Left ventricle myocardium inferior (tissue), 1 donor: ENCODE measurements around the gene PRRT1. TPM values are rescaled to one million over a fixed set of nuclear protein-coding genes. Genes with fewer than 3 reads are reported as not detected.

ENCODE experiments used
- DNase-seq: peaks from one replicate; pipeline ENCODE4 v3.0.0-alpha.2; 2020
- H3K27ac ChIP-seq: fragments of 200-600 bp; replicated peaks from 2 replicates; pipeline ENCODE4 v1.8.0; 2021
- H3K27me3 ChIP-seq: fragments of 200-600 bp; 2 replicates; pipeline ENCODE4 v1.8.0; 2021; ENCODE audit warnings: low read depth
- H3K36me3 ChIP-seq: fragments of 200-600 bp; 2 replicates; pipeline ENCODE4 v1.8.0; 2021
- H3K4me1 ChIP-seq: fragments of 200-600 bp; 2 replicates; pipeline ENCODE4 v1.8.0; 2021
- H3K4me3 ChIP-seq: fragments of 200-600 bp; 2 replicates; pipeline ENCODE4 v1.8.0; 2021; ENCODE audit warnings: mild to moderate bottlenecking, moderate library complexity
- H3K9me3 ChIP-seq: fragments of 200-600 bp; replicated peaks from 2 replicates; pipeline ENCODE4 v1.8.0; 2021
- intact Hi-C: fragments of 100-400 bp; cut with micrococcal nuclease; formaldehyde crosslinking; loops from one replicate; pipeline ENCODE4 v1.11.0; 2022
- total RNA-seq: library from RNA; stranded (reverse); fragmentation: NEBNext Ultra II Directional; extraction: Animal tissue kit (Norgen Biotek cat#: 25700); gene quantifications from one replicate; pipeline ENCODE4 v1.2.1, GENCODE V29; 2021
- TF ChIP-seq, protein P1 (sequence below): fragments of 200-600 bp; IDR thresholded peaks from 2 replicates; pipeline ENCODE4 v1.8.0; 2021; ENCODE audit warnings: antibody characterized with exemption, mild to moderate bottlenecking, borderline replicate concordance
- donor health status: DM: no; HTN: yes; CAD: no; lungs with severe emphysema.

The PRRT1 gene
- total RNA-seq, 1 donor from 2014 or later, result 1.0 TPM

- Histone ChIP-seq H3K27me3 (no peaks in the 10 kb centered on the region), H3K4me3 (peak overlapping the region; percentile 93), H3K4me1 (peaks cover 63% of the 10 kb centered on the region), H3K9me3 (no peaks in the 10 kb centered on the region), H3K27ac (peak overlapping the region; percentile 97), H3K36me3 (peaks cover 21% of the 10 kb centered on the region)
- no peak for DNase-seq
- intact Hi-C loops, result no loop called here
- TF ChIP-seq, protein P1, sequence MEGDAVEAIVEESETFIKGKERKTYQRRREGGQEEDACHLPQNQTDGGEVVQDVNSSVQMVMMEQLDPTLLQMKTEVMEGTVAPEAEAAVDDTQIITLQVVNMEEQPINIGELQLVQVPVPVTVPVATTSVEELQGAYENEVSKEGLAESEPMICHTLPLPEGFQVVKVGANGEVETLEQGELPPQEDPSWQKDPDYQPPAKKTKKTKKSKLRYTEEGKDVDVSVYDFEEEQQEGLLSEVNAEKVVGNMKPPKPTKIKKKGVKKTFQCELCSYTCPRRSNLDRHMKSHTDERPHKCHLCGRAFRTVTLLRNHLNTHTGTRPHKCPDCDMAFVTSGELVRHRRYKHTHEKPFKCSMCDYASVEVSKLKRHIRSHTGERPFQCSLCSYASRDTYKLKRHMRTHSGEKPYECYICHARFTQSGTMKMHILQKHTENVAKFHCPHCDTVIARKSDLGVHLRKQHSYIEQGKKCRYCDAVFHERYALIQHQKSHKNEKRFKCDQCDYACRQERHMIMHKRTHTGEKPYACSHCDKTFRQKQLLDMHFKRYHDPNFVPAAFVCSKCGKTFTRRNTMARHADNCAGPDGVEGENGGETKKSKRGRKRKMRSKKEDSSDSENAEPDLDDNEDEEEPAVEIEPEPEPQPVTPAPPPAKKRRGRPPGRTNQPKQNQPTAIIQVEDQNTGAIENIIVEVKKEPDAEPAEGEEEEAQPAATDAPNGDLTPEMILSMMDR, result no peak
Measured at GRCh38 chr6:32176476-32177182, 24.9 kb upstream of the PRRT1 start.

- H3K27me3 ChIP-seq, result no peaks in the 10 kb centered on the region
- intact Hi-C loops, result no loop called here
- peak within 1 kb of the TSS; percentile 97 for H3K27ac ChIP-seq
- peaks cover 56% of the 10 kb centered on the region for H3K4me1 ChIP-seq
- peak; percentile 99 for DNase-seq
- no peaks in the 10 kb centered on the region for H3K9me3 ChIP-seq
- TF ChIP-seq, protein P1, result no peak
- peak within 1 kb of the TSS; percentile 93 for H3K4me3 ChIP-seq
- H3K36me3 ChIP-seq, result peaks cover 17% of the 10 kb centered on the region
Measured at GRCh38 chr6:32175711-32176475, 24.2 kb upstream of the PRRT1 start, which contains the start of gene AGPAT1. Gene AGPAT1 (minus strand): TSS chr6:32176084. CDS start chr6:32171496, 4,588 bp downstream.

- peak overlapping the region; percentile 93 for H3K4me3 ChIP-seq
- no peak for DNase-seq
- intact Hi-C loops, result no loop called here
- H3K27ac ChIP-seq, result peak overlapping the region; percentile 97
- TF ChIP-seq, protein P1, result no peak
- H3K4me1 ChIP-seq, result peaks cover 53% of the 10 kb centered on the region
- H3K9me3 ChIP-seq, result no peaks in the 10 kb centered on the region
- H3K36me3 ChIP-seq, result peaks cover 18% of the 10 kb centered on the region
- H3K27me3 ChIP-seq, result no peaks in the 10 kb centered on the region
Measured at GRCh38 chr6:32175322-32175710, 23.6 kb upstream of the PRRT1 start.

- intact Hi-C loops, result no loop called here
- Histone ChIP-seq H3K4me1 (peaks cover 44% of the 10 kb centered on the region), H3K27me3 (no peaks in the 10 kb centered on the region), H3K9me3 (no peaks in the 10 kb centered on the region), H3K27ac (no peak overlapping the region), H3K36me3 (peaks cover 16% of the 10 kb centered on the region), H3K4me3 (no peak overlapping the region)
- TF ChIP-seq, protein P1, result no peak
- no peak for DNase-seq
Measured at GRCh38 chr6:32174416-32174815, 22.7 kb upstream of the PRRT1 start.

DNA sequence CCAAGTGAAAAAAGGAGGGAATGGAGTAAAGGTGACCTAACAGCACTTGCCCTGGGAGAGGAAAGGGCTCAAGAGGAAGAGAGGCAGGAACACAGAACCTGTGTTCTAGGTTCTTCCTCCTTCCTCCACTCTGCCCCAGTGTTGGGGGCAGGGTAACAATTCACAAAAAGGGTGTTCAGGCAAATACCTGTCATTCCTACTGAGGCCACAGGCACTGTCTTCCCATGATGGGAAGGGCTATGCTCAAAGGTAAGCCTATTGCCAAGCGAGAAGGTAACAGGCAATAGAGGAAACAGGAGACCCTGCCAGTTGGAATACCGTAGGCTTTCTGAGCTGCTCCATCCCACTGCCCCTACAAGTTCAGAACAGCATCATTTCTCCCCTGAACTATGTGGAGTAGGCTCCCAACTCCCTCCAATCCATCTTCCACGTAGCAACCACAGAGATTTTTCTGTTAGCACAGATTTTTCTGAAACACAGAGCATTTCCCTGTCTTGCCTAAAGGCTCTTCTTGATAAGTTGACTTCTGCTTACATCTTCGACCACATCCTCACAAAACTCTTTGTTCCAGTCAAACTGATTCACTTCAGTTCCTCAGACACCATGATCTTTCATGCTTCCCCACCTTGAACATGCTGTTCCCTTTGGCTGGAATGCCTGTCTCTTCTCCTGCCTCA lies 21.4 kb upstream of the PRRT1 start:
- no peaks in the 10 kb centered on the region for H3K9me3 ChIP-seq
- H3K27me3 ChIP-seq, result no peaks in the 10 kb centered on the region
- no peak overlapping the region for H3K4me3 ChIP-seq
- TF ChIP-seq, protein P1, result no peak
- H3K4me1 ChIP-seq, result peaks cover 34% of the 10 kb centered on the region
- H3K36me3 ChIP-seq, result peaks cover 22% of the 10 kb centered on the region
- intact Hi-C loops, result no loop called here
- no peak for DNase-seq
- H3K27ac ChIP-seq, result no peak overlapping the region
